Stomach (tissue), 4 donors: Measurements from ENCODE around the gene TMTC2.

Experiments used
- CTCF ChIP-seq, 7 experiments: fragments of 450-650 bp in 4 of 7; fragments of 200-600 bp in 3 of 7; sonication (generic) in 3 of 7; IDR thresholded peaks; one replicate each; pipeline ENCODE4 v1.5.1; 2016 to 2019; ENCODE audit warnings: antibody characterized with exemption in 7 of 7, control low read depth in 2 of 7, mild to moderate bottlenecking in 1 of 7
- EP300 ChIP-seq: sonication (generic); formaldehyde crosslinking; IDR thresholded peaks from one replicate; pipeline ENCODE4 v1.6.1; 2017; ENCODE audit warnings: antibody characterized with exemption
- POLR2AphosphoS5 ChIP-seq, 3 donors: sonication (generic); formaldehyde crosslinking; IDR thresholded peaks; one replicate each; pipeline ENCODE4 v1.6.1; 2016; ENCODE audit warnings: antibody characterized with exemption in 3 of 3

GRCh38 chr12:82876075-82876474 lies 189.4 kb downstream of the TMTC2 start:
- TF ChIP-seq EP300: no peak
- TF ChIP-seq POLR2AphosphoS5 (IDR thresholded peaks at IDR 0.05): no peak
- no peak for TF ChIP-seq CTCF (IDR thresholded peaks at IDR 0.05)
